Measurements from ENCODE around the gene CARM1. TPM values are rescaled to one million over a fixed set of nuclear protein-coding genes. Genes with fewer than 3 reads are reported as not detected.

The CARM1 gene
- total RNA-seq, 1 experiment from 2014 or later: 35.7 TPM

DNA sequence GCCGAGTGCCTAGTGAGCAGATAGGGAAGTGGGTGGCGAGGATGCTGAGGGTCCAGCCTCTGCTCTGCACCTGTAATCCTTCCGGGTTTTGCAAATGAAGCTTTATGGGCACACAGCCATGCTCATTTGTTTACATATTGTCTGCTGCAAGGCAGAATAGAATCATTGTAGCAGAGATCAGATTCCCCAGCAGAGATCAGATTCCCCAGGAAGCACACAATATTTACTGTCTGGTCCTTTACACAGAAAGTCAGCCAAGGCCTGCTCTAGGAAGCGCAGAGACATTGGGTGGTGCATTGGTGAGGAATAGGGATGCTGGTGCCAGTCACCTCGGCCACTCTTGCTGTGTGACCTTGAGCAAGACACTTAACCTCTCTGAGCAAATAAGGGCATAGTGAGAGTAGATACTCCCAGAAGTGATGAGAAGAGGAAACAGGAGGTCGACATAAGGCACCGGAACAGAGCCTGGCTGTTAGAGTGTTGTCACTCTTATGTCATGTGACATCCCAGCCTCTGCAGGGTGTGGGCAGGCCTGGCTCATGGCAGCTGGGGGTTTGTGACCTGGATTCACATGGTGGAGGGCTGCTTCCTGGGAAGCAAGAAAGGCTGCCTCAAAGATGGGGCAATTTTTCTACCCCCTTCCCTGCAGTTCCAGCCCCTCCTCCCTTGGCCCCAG, 25.6 kb downstream of the CARM1 start:
- Histone ChIP-seq H3K4me1 (peaks cover 9% of the 10 kb centered on the region), H3K27ac (no peak overlapping the region)
- DNase-seq: no peak

DNA sequence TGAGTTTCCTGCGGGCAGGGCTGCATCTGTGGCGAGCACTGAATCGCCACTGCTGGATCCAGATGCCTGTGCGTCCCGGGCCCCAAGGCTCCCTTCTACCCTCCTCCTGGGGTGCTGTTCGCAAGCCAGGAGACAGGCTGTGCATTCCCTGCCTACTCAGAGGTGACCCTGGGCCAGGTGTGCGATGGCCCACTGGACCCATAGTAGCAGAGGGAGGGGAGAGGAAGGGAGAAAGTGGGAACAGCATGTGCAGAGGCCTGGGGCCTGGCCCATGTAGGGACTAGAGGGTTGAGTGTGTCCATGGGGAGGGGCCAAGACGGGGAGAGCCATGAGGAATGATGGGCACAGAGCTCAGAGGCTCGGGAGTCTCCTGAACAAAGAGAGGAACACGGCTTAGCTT, 27.3 kb downstream of the CARM1 start:
- peaks cover 4% of the 10 kb centered on the region for H3K4me1 ChIP-seq
- H3K27ac ChIP-seq: no peak overlapping the region

More for the DNA sequence above, 25.6 kb downstream of the CARM1 start:
- Histone ChIP-seq H3K4me3 (no peak overlapping the region), H3K27me3 (no peaks in the 10 kb centered on the region), H3K36me3 (no peaks in the 10 kb centered on the region), H3K9me3 (replicated peaks) (no peaks in the 10 kb centered on the region)

DNA sequence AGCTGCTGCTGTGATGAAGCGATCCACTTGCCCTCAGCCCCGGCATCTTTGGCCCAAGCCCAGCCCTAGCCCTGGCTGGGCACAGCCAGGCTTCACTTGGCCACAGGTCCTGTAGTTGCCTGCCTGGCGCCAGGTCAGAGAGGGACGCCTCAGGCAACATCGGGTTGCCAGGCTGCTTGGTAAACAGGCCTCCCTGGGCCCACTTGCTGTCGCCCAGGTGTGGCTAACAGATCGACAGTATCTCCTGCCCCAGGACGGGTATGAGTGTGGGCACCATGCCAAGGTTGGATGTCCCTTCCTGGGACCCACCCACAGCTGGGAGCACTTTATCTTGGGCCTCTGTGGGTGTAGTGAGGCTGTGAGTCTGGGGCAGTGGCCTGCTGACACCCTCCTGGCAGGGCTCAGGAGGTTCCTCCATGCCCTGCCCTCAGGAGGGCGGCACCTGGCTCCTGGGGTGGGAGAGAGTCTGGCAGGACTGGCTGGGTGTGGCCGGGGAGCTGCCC, 27.8 kb downstream of the CARM1 start:
- DNase-seq: no peak
- Histone ChIP-seq H3K27ac (no peak overlapping the region), H3K27me3 (no peaks in the 10 kb centered on the region), H3K36me3 (0 out of 2 replicates have a peak, but pooled peaks cover 2% of the 10 kb centered on the region), H3K9me3 (replicated peaks) (no peaks in the 10 kb centered on the region), H3K4me3 (no peak overlapping the region), H3K4me1 (peaks cover 4% of the 10 kb centered on the region)

More for the DNA sequence above, 27.3 kb downstream of the CARM1 start:
- Histone ChIP-seq H3K4me3 (no peak overlapping the region), H3K36me3 (0 out of 2 replicates have a peak, but pooled peaks cover 2% of the 10 kb centered on the region), H3K9me3 (replicated peaks) (no peaks in the 10 kb centered on the region), H3K27me3 (no peaks in the 10 kb centered on the region)
- no peak for DNase-seq

DNA sequence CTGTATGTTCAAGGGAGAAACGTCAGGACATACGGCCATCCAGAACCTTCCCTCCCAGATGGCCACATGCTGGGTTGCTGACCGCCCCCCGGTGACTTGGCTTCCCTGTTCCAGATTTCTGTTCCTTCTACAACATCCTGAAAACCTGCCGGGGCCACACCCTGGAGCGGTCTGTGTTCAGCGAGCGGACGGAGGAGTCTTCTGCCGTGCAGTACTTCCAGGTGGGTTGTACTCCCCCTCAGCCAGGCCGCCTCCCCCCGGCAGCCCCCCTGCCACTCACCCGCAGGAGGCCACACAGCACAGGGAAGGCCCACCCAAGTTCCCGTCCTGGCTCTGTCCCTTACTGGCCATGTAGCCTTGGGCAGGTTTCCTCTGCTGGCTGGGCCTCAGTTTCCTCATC, 36.6 kb downstream of the CARM1 start:
- Histone ChIP-seq H3K36me3 (0 out of 2 replicates have a peak, but pooled peaks cover 2% of the 10 kb centered on the region), H3K27me3 (no peaks in the 10 kb centered on the region), H3K4me3 (no peak overlapping the region), H3K4me1 (peaks cover 10% of the 10 kb centered on the region), H3K27ac (no peak overlapping the region), H3K9me3 (replicated peaks) (no peaks in the 10 kb centered on the region)
- no peak for DNase-seq

DNA sequence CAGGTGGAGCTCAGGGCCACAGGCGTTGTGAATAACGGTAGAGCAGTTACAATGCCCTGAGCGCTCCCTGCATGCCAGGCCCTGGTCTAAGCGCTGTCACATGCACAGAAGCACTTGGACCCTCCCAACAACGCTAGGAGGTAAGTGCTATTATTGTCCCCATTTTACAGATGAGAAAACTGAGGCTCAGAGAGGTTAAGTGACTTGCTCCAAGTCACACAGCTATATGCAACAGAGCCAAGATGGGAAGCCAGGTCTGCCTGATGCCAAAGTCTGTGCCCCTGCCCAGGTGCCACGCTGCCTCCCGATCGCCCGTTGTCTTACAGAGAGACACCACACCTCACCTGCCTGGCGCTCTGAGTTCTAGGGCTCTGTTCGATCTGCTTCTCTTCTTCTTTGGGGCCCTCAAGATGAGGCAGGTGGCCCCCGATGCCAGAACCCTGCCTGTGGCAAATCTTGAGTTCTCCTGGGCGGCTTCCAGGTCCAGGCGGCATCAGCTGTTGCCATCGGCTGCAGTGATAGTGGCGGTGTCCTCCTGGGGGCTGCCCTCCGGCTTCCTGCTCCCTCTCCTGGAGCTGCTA, 37.1 kb downstream of the CARM1 start:
- H3K36me3 ChIP-seq: peaks cover 2% of the 10 kb centered on the region; the same call in 1 of the 2 replicates
- no peak overlapping the region for H3K4me3 ChIP-seq
- no peak for DNase-seq
- H3K4me1 ChIP-seq: peaks cover 10% of the 10 kb centered on the region
- no peaks in the 10 kb centered on the region for H3K9me3 ChIP-seq (replicated peaks)
- no peak overlapping the region for H3K27ac ChIP-seq
- H3K27me3 ChIP-seq: no peaks in the 10 kb centered on the region

DNA sequence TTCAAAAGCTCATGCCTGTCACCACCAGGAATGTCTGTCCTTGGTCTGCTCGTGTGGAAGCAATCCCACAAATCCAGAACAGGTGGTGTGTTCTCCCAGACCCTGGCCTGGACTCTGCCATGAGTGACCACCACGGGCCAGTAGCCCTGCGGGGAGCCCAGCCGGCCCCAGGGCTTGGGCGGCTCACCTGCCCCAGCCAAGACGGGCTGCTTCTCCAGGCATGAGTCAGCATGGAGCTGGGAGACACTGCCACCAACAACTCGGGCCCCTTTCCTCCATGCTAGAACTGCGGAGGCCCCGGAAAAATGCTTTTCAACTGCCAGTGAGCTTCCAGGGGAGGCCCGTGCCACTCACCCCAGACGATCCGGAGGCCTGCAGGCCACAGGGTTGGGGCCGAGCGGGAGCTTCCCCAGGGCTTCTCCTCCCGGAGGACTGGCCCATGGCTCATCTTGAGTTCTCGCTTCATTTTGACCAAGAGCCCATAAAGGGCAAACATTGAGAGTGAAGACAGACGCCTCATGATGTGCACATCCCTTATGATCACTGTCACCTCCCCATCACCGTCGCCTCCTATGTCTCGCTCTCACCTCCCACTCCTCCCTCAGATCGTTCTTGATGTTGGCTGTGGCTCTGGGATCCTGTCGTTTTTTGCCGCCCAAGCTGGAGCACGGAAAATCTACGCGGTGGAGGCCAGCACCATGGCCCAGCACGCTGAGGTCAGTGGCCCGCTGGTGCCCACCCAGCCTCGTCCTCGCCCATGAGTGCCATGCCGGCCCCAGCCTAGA, 40.4 kb downstream of the CARM1 start:
- H3K36me3 ChIP-seq: peaks cover 2% of the 10 kb centered on the region; the same call in 1 of the 2 replicates
- H3K27ac ChIP-seq: peak overlapping the region; percentile 21
- no peaks in the 10 kb centered on the region for H3K9me3 ChIP-seq (replicated peaks)
- H3K4me1 ChIP-seq: peaks cover 15% of the 10 kb centered on the region
- H3K4me3 ChIP-seq: no peak overlapping the region
- peak; percentile 56 to 59 for DNase-seq
- H3K27me3 ChIP-seq: no peaks in the 10 kb centered on the region

DNA sequence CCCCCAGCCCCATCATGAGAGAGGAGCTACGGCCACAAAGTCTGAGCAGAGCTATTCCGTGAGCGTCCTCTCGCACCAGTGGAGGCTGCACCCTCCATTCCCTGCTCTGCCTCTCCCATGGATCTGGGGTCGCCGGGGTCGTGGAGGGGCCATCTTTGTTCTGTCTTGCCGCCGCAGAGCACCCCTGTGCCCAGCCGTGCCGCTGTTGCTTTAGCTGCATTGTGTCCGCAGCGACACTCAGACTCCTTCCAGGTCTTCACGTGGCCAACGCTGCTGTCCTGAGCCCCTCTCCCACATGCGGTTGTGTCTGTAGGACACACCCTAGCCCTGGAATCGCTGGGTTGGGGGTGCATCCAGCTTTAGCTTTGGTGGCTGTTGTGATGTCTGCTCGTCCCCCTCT, 41.3 kb downstream of the CARM1 start:
- Histone ChIP-seq H3K36me3 (peaks cover 2% of the 10 kb centered on the region; the same call in 1 of the 2 replicates), H3K4me1 (peaks cover 15% of the 10 kb centered on the region), H3K27me3 (no peaks in the 10 kb centered on the region), H3K9me3 (replicated peaks) (no peaks in the 10 kb centered on the region), H3K27ac (no peak overlapping the region), H3K4me3 (no peak overlapping the region)
- no peak for DNase-seq

DNA sequence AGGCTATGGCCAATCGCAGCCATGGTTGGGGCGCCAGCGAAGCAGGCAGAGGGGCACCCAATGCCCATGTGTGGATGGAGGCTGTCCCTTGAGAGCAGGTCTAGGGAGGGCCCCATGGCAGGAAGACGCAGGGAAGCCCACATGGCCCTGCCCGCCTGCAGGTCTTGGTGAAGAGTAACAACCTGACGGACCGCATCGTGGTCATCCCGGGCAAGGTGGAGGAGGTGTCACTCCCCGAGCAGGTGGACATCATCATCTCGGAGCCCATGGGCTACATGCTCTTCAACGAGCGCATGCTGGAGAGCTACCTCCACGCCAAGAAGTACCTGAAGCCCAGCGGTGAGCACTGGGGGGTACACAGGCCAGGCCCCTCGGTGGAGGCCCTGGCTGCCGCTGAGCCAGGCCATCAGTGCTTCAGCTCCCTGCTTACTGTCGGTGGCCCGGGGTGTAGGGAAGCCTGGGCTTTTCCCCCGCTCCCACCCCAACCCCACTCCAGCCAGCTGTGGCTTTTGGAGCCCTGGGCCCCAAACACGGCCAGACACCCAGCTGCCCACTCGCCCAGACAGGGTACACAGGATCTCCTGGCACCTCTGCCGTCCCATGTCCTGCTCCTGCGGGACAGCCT, 42.5 kb downstream of the CARM1 start:
- Histone ChIP-seq H3K27me3 (no peaks in the 10 kb centered on the region), H3K9me3 (replicated peaks) (no peaks in the 10 kb centered on the region), H3K4me3 (no peak overlapping the region), H3K27ac (no peak overlapping the region), H3K36me3 (peaks cover 2% of the 10 kb centered on the region; the same call in 1 of the 2 replicates), H3K4me1 (peaks cover 15% of the 10 kb centered on the region)
- DNase-seq: no peak

DNA sequence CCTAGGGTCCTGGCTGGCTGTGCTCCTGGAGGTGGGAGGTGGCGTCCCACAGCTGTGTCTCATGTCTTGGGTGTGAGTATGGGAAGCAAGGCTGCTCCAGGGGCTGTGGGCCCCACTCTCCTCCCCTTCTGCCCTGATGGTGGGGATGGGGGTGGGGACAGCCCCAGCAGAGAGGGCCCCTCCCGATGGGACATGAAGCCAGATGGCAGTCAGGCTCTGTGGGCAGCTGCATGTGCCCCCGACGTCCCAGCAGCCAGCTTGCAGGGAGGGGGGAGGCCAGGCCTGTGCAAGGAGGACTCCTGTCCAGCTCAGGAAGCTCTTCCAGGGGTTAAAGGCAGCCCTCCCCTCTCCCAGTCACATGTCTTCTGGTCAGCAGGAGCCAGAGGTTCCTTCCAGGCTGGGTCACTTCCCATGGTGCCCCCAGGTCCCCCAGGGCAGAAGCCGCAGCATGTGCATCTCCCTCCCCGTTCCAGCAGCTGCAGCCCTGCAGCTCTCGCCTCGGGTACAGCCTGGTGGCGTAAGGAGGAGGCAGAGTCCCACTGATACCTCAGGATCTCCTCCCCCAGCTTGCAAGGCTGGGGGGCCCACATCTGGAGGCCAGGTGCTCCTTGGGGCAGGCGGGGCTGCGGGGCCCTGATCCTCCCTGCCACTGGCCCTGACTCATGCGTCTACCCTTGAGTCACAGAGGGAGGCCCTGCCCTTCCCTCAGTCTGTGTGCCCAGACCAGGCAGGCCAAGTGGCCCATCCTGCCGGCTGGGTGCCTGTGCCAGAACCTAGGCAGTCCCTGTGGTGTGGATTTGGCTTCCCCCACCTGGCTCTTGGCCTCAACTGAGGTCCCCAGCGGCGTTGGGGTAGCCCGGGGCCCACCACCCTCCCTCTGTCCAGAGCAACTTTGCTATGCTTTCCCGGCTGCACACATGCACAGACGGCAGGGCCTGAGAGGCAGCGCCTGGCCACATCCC, 44.1 kb downstream of the CARM1 start:
- no peaks in the 10 kb centered on the region for H3K27me3 ChIP-seq
- H3K4me3 ChIP-seq: no peak overlapping the region
- H3K4me1 ChIP-seq: peaks cover 15% of the 10 kb centered on the region
- no peak overlapping the region for H3K27ac ChIP-seq
- no peaks in the 10 kb centered on the region for H3K9me3 ChIP-seq (replicated peaks)
- no peaks in the 10 kb centered on the region; the same call in 1 of the 2 replicates for H3K36me3 ChIP-seq
- no peak for DNase-seq

DNA sequence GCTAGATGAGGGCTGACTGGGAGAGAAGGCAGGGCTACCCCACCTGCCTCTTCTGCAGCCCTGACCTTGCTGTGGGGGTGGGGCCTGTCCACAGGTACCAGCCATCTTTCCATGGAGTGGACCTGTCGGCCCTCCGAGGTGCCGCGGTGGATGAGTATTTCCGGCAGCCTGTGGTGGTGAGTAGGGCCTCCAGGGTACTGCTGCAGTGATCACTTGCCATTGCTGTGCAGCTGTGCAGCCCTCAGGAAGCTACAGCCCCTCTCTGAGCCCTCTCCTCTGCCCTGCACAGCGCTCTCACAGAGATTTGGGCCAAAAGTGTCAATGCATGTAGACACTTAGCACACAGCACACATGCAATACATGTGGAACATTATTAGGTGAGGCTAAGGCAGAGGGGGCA, 45.2 kb downstream of the CARM1 start:
- no peak for DNase-seq
- no peak overlapping the region for H3K27ac ChIP-seq
- no peak overlapping the region for H3K4me3 ChIP-seq
- H3K36me3 ChIP-seq: no peaks in the 10 kb centered on the region; the same call in 1 of the 2 replicates
- H3K4me1 ChIP-seq: peaks cover 7% of the 10 kb centered on the region
- H3K27me3 ChIP-seq: no peaks in the 10 kb centered on the region
- no peaks in the 10 kb centered on the region for H3K9me3 ChIP-seq (replicated peaks)

DNA sequence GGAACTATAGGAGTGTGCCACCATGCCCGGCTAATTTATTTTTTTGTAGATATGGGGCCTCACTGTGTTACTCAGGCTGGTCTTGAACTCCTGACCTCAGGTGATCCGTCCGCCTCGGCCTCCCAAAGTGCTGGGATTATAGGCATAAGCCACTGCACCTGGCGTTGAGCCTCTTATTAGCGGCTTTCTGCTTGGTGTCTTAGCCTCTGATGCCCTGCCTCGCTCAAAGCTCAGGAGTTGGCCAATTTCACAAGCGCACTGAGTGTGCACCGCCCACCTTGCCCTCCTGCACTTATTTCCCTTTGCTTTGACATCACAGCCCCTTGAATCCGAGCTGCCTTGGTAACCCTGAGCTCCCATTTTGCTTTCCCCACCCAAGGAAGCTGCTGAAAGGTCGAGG, 47.0 kb downstream of the CARM1 start:
- H3K36me3 ChIP-seq: no peaks in the 10 kb centered on the region; the same call in 1 of the 2 replicates
- no peak overlapping the region for H3K27ac ChIP-seq
- no peak overlapping the region for H3K4me3 ChIP-seq
- H3K4me1 ChIP-seq: peaks cover 4% of the 10 kb centered on the region; the same call in 1 of the 2 replicates
- no peaks in the 10 kb centered on the region for H3K27me3 ChIP-seq
- H3K9me3 ChIP-seq (replicated peaks): no peaks in the 10 kb centered on the region
- no peak for DNase-seq

DNA sequence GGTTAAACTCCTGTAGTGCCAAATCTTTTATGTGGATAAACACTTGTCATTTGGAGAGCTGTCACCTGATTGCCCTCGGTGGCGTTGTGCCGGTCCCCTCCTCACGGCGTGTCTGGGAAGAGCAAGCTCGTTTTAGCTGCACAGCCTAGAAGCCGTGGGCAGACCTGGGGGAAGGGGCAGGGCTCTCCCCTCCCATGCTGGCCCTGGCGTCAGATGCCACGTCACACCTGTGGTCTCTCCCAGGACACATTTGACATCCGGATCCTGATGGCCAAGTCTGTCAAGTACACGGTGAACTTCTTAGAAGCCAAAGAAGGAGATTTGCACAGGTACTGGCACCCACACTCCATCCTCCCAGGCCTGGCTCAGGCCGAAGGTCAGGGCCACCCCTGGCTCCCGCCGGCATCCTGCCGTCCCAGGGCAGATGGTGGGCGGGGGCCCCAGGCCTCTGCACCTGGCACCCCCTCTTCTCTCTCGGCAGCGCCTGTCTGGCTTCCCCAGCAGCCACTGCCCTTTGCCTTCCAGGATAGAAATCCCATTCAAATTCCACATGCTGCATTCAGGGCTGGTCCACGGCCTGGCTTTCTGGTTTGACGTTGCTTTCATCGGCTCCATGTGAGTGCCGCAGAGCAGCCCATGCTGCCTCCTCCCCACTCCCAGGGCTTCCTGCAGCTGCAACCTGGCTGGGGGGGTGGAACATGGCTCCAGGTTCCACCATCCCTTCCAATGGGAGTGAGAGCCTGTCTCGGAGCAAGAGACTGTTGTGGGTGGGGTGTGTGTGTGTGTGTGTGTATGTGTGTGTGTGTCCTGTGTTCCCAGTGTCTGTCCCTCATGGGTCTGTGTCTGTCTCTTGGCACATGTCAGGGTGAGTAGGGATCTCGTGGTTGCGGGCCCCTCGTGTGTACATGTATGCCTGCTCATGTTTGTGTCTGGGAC, 48.3 kb downstream of the CARM1 start:
- no peaks in the 10 kb centered on the region for H3K27me3 ChIP-seq
- H3K36me3 ChIP-seq: no peaks in the 10 kb centered on the region; the same call in 1 of the 2 replicates
- DNase-seq: no peak
- H3K27ac ChIP-seq: no peak overlapping the region
- H3K9me3 ChIP-seq (replicated peaks): no peaks in the 10 kb centered on the region
- peaks cover 4% of the 10 kb centered on the region; the same call in 1 of the 2 replicates for H3K4me1 ChIP-seq
- no peak overlapping the region for H3K4me3 ChIP-seq

DNA sequence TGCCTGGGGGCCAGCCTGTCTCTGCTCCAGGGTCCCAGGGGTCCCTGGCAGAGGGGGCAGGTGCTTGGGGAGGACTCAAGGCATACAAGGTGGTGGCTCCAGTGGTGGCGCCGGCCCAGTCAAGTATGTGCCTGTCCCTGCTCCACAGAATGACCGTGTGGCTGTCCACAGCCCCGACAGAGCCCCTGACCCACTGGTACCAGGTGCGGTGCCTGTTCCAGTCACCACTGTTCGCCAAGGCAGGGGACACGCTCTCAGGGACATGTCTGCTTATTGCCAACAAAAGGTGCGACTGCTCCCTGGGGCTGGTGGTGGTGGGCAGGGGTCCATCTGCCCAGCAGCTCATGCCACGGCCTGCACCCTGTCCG, 48.9 kb downstream of the CARM1 start:
- H3K4me1 ChIP-seq: no peaks in the 10 kb centered on the region; the same call in 1 of the 2 replicates
- H3K27ac ChIP-seq: no peak overlapping the region
- H3K27me3 ChIP-seq: no peaks in the 10 kb centered on the region
- no peak for DNase-seq
- H3K9me3 ChIP-seq (replicated peaks): no peaks in the 10 kb centered on the region
- no peaks in the 10 kb centered on the region; the same call in 1 of the 2 replicates for H3K36me3 ChIP-seq
- H3K4me3 ChIP-seq: no peak overlapping the region
